K562 (cell line): ENCODE measurements around the gene PGA3. TPM values are rescaled to one million over a fixed set of nuclear protein-coding genes. Genes with fewer than 3 reads are reported as not detected.

ENCODE experiments used
- DIDO1 ChIP-seq: fragments of 450-650 bp; IDR thresholded peaks from 2 replicates; pipeline ENCODE4 v1.6.1; 2016; ENCODE audit warnings: low read depth, missing biosample characterization, missing genetic modification characterization
- E2F3 ChIP-seq: fragments of 250-450 bp; sonication (Bioruptor Pico); IDR thresholded peaks from 2 replicates; pipeline ENCODE4 v1.4.0; 2020; ENCODE audit warnings: mild to moderate bottlenecking
- HIVEP1 ChIP-seq: fragments of 250-450 bp; sonication (Bioruptor Pico); IDR thresholded peaks from 2 replicates; pipeline ENCODE4 v1.4.0; 2020; ENCODE audit warnings: mild to moderate bottlenecking
- IFI16 ChIP-seq: fragments of 250-450 bp; sonication (Bioruptor Pico); IDR thresholded peaks from 2 replicates; pipeline ENCODE4 v2.1.2; 2022; ENCODE audit warnings: mild to moderate bottlenecking, inconsistent platforms
- MBD1 ChIP-seq: fragments of 250-450 bp; sonication (Bioruptor Pico); IDR thresholded peaks from 2 replicates; pipeline ENCODE4 v1.8.0; 2022; ENCODE audit warnings: inconsistent platforms
- MIER1 ChIP-seq: fragments of 450-650 bp; IDR thresholded peaks from 2 replicates; pipeline ENCODE4 v1.6.1; 2016; ENCODE audit warnings: antibody characterized with exemption, mild to moderate bottlenecking, low read depth
- MTA2 ChIP-seq: fragments of 450-650 bp; IDR thresholded peaks from 2 replicates; pipeline ENCODE4 v1.6.1; 2016; ENCODE audit warnings: low read depth
- MTF1 ChIP-seq: fragments of 250-450 bp; sonication (Bioruptor Pico); IDR thresholded peaks from 2 replicates; pipeline ENCODE4 v1.9.0; 2021; ENCODE audit warnings: moderate library complexity, mild to moderate bottlenecking, inconsistent platforms, borderline replicate concordance
- NBN ChIP-seq: fragments of 450-650 bp; IDR thresholded peaks from 2 replicates; pipeline ENCODE4 v1.6.1; 2016; ENCODE audit warnings: low read depth, mild to moderate bottlenecking
- NCOR1 ChIP-seq: fragments of 450-650 bp; IDR thresholded peaks from 2 replicates; pipeline ENCODE4 v1.6.1; 2016; ENCODE audit warnings: mild to moderate bottlenecking, moderate library complexity
- NFE2L1 ChIP-seq: fragments of 450-650 bp; IDR thresholded peaks from 2 replicates; pipeline ENCODE4 v1.6.1; 2016; ENCODE audit warnings: missing genetic modification characterization, low read depth, mild to moderate bottlenecking, missing compliant biosample characterization, moderate library complexity, borderline replicate concordance
- NR2F6 ChIP-seq: fragments of 450-650 bp; formaldehyde crosslinking; IDR thresholded peaks from 2 replicates; pipeline ENCODE4 v1.4.0; 2020; ENCODE audit warnings: mild to moderate bottlenecking
- POLR2H ChIP-seq: IDR thresholded peaks from 2 replicates; pipeline ENCODE4 v1.6.1; 2016; ENCODE audit warnings: missing genetic modification characterization, low read depth, mild to moderate bottlenecking, control low read depth, missing compliant biosample characterization, moderate library complexity
- RBM15 ChIP-seq: fragments of 200-400 bp; formaldehyde crosslinking; IDR thresholded peaks from 2 replicates; pipeline ENCODE4 v1.6.1; 2018; ENCODE audit warnings: mild to moderate bottlenecking, low read length, moderate library complexity; ENCODE audit not compliant: insufficient read depth
- RBM34 ChIP-seq: fragments of 200-400 bp; formaldehyde crosslinking; IDR thresholded peaks from 2 replicates; pipeline ENCODE4 v1.6.1; 2018; ENCODE audit warnings: low read length, borderline replicate concordance; ENCODE audit not compliant: insufficient read depth
- RFX7 ChIP-seq: fragments of 250-450 bp; sonication (Bioruptor Pico); IDR thresholded peaks from 2 replicates; pipeline ENCODE4 v1.5.1; 2021; ENCODE audit warnings: mild to moderate bottlenecking
- SMARCC2 ChIP-seq: fragments of 450-650 bp; IDR thresholded peaks from 2 replicates; pipeline ENCODE4 v1.6.1; 2017; ENCODE audit warnings: antibody characterized with exemption, moderate library complexity, mild to moderate bottlenecking, low read depth
- SRF ChIP-seq, 2 experiments: fragments of 250-450, 450-650 bp in 1 of 2; sonication (Bioruptor Pico) in 1 of 2; sonication (generic) in 1 of 2; formaldehyde crosslinking; IDR thresholded peaks; 2 replicates each; pipeline versions ENCODE4 v1.5.0 to v1.5.1; 2020 to 2022; ENCODE audit warnings: mild to moderate bottlenecking in 1 of 2, missing genetic modification reagents in 1 of 2
- TFAP4 ChIP-seq: sonication (generic); formaldehyde crosslinking; IDR thresholded peaks from 2 replicates; pipeline ENCODE4 v1.8.0; 2022; ENCODE audit warnings: missing genetic modification reagents, mild to moderate bottlenecking, moderate library complexity, borderline replicate concordance
- THAP7 ChIP-seq: fragments of 250-450 bp; sonication (Bioruptor Pico); IDR thresholded peaks from 2 replicates; pipeline ENCODE4 v1.5.0; 2021
- TRIM28 ChIP-seq: fragments of 450-650 bp; IDR thresholded peaks from 2 replicates; pipeline ENCODE4 v1.6.1; 2017
- ZEB2 ChIP-seq: fragments of 450-650 bp; IDR thresholded peaks from 2 replicates; pipeline ENCODE4 v1.6.1; 2016
- ZNF12 ChIP-seq: sonication (generic); formaldehyde crosslinking; IDR thresholded peaks from 2 replicates; pipeline ENCODE4 v1.4.0; 2020; ENCODE audit warnings: mild to moderate bottlenecking, missing genetic modification reagents
- ZNF395 ChIP-seq: fragments of 200-800 bp; sonication (Bioruptor generic); IDR thresholded peaks from 2 replicates; pipeline ENCODE4 v1.6.1; 2017; ENCODE audit warnings: missing genetic modification characterization, missing compliant biosample characterization
- ZNF41 ChIP-seq: fragments of 250-450 bp; sonication (Bioruptor Pico); conservative IDR thresholded peaks from 2 replicates; pipeline ENCODE4 v1.4.0; 2020; ENCODE audit warnings: mild to moderate bottlenecking
- ZNF584 ChIP-seq: fragments of 200-800 bp; sonication (Bioruptor generic); IDR thresholded peaks from 2 replicates; pipeline ENCODE4 v1.6.1; 2016; ENCODE audit warnings: low read depth, mild to moderate bottlenecking, missing genetic modification characterization, missing compliant biosample characterization
- polyA plus RNA-seq, 8 experiments: library from polyadenylated mRNA; depleted of rRNA in 4 of 8; stranded (reverse) in 5 of 8; unstranded in 3 of 8; fragments of >200 nt; fragmentation: Nextera tagmentation in 2 of 8; fragmentation: Illumina TruSeq in 1 of 8; extraction: Ambion mirVana in 2 of 8; extraction: Trizol in 1 of 8; gene quantifications; 2 replicates each; pipeline versions ENCODE4 v1.2.1 to v1.2.3, GENCODE V29; 2011 to 2014; ENCODE audit warnings: inconsistent platforms in 1 of 8, missing spikeins in 1 of 8
- total RNA-seq, 7 experiments: library from RNA; depleted of rRNA in 6 of 7; stranded (reverse); fragments of >200 nt in 6 of 7; fragmentation: Illumina TruSeq in 2 of 7; extraction: Trizol in 2 of 7; gene quantifications; 2 replicates each; pipeline versions ENCODE4 v1.2.1 to v1.2.3, GENCODE V29; 2011 to 2021; ENCODE audit warnings: low replicate concordance in 1 of 7

The PGA3 gene
- total and polyA plus RNA-seq, 9 of the 15 experiments (the other 6 are each of a cell fraction or from before 2014, with no cell fraction given) = 0.15 to 0.18 (median 0.18) TPM; not detected in 6

- TF ChIP-seq TRIM28 = no peak
- TF ChIP-seq TFAP4 (CRISPR knock-in tag) = no peak
- TF ChIP-seq IFI16 = no peak
- TF ChIP-seq ZNF41 = no peak
- no peak for TF ChIP-seq MTA2
- TF ChIP-seq ZEB2 = no peak
- no peak for TF ChIP-seq SMARCC2
- no peak for TF ChIP-seq NBN
- no peak for TF ChIP-seq NR2F6 (CRISPR knock-in tag)
- no peak for TF ChIP-seq MBD1 (CRISPR knock-in tag)
- no peak for TF ChIP-seq NFE2L1
- peak; percentile 32; the same call in 1 of the 2 replicates for TF ChIP-seq ZNF395 (CRISPR knock-in tag)
- TF ChIP-seq HIVEP1 (CRISPR knock-in tag) = no peak
- no peak for TF ChIP-seq SRF (CRISPR knock-in tag; IDR thresholded peaks at IDR 0.05)
- no peak for TF ChIP-seq MTF1
- peak; percentile 28; the same call in 1 of the 2 replicates for TF ChIP-seq NCOR1
- no peak for TF ChIP-seq RFX7 (CRISPR knock-in tag)
- no peak for TF ChIP-seq ZNF584 (CRISPR knock-in tag)
- no peak for TF ChIP-seq RBM34
- no peak for TF ChIP-seq THAP7 (CRISPR knock-in tag)
- TF ChIP-seq ZNF12 (CRISPR knock-in tag) = no peak
- no peak for TF ChIP-seq MIER1
- TF ChIP-seq POLR2H = peak; percentile 69
- TF ChIP-seq E2F3 (CRISPR knock-in tag) = no peak
- no peak for TF ChIP-seq DIDO1 (tag)
- TF ChIP-seq RBM15 = no peak
Observed at GRCh38 chr11:61161190-61162091, 41.9 kb upstream of the PGA3 start, which contains the start of gene VPS37C (continued).
